ENCODE data around the gene KRTAP4-16.
"Not testable (repeated sequence)": the region's sequence is repeated elsewhere in the genome, so short reads cannot be mapped to it uniquely, and the experiment has no call there.

The KRTAP4-16 gene

GRCh38 chr17:41118721-41119120 lies 16.7 kb upstream of the KRTAP4-16 start:
- DNase-seq, result no peak

DNA sequence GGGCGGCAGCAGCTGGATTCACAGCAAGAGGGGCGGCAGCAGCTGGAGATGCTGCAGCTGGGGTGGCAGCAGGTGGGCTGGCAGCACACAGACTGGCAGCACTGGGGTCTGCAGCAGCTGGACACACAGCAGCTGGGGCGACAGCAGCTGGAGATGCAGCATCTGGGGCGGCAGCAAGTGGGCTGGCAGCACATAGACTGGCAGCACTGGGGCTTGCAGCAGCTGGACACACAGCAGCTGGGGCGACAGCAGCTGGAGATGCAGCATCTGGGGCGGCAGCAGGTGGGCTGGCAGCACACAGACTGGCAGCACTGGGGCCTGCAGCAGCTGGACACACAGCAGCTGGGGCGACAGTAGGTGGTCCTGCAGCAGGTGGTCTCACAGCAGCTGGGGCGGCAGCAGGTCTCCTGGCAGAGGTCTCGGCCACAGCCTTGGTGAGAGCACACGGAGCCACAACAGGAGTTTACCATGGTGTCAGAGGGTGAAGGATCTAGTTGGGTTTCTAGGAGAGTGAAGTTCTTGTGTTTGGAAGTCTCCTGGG lies 15.9 kb upstream of the KRTAP4-16 start, which contains the start of gene KRTAP4-11:
TSS of gene KRTAP4-11 (minus strand) at position 528 of the 541 bp plus-strand sequence. CDS start at position 470, 58 bp downstream.
- DNase-seq, result not testable (repeated sequence)

- no peak for DNase-seq
Observed at GRCh38 chr17:41116297-41116696, 14.3 kb upstream of the KRTAP4-16 start.

DNA sequence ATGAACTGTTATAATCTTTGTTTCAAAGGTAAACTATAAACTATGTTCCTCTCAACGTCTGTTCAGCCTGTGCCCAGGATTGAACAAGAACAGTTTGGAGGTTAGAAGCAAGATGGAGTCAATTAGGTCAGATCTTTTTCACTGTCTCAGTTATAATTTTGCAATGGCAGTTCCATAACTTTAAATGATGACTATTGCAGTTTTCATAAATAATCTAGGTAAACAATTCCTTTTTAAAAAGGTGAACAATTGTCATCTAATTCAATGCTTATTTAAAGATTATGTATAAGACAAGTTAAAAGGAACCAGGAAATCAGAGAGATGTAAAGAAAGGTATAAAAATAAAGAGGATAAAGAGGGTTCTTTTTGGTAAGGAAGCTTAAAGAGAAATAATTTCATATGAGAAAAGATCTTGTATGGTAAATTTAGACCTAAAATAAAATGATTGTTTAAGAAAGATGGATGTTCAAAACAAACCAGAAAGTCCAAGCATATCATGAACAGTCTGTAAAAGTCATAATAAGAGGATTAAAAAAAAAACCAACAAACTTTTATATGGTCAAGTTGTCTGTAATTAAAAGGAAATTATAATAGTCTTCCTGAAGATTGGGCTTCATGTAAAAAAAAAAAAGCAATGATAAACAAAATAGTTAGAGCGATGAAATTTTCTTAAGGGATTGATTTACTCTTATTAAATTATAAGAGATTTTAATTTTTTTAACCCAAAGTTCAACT lies 9.3 kb upstream of the KRTAP4-16 start:
- DNase-seq, result no peak

DNA sequence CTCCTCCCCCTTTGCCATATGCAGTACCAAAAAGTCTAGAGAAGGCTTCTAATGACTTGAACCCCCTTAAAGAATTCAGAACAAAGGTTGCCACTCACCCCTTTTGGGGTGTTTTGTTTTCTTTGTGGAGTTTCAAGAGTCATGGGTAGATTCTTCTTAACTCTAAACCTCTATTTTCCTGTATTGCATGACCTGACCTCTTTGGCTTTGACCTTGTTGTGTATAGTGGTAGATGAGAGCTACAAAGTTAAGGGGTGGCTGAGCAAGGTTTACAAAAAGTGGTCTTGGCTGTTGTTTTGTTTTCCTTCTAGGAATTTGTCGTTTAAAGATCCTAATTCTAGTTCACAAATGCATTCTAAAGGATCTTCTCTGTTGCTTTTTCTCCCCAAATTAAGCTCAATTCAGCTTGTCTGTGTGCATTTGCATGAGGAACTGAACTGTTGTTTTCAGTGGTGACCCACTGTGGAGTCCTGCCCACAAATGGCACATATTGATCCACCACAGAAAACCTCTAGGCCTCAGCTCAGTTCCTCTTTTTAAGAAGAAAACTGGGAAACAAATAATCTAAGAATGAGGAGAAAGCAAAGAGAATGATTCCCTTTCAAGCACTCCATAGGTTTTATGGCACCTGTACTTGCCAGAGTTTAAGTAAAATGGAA lies 6.8 kb upstream of the KRTAP4-16 start:
- DNase-seq, result not testable (repeated sequence)

- no peak for DNase-seq
Observed at GRCh38 chr17:41107941-41108450, 6.0 kb upstream of the KRTAP4-16 start.

DNA sequence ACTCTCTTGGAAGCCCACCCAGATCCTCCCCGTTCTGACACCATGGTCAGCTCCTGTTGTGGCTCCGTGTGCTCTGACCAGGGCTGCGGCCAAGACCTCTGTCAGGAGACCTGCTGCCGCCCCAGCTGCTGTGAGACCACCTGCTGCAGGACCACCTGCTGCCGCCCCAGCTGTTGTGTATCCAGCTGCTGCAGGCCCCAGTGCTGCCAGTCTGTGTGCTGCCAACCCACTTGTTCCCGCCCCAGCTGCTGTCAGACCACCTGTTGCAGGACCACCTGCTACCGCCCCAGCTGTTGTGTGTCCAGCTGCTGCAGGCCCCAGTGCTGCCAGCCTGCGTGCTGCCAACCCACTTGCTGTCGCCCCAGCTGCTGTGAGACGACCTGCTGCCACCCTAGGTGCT lies 3.3 kb upstream of the KRTAP4-16 start, which contains the start of gene KRTAP4-9:
TSS of gene KRTAP4-9 (plus strand) at position 43 of the 400 bp plus-strand sequence. CDS start at position 43, 0 bp downstream.
- not testable (repeated sequence) for DNase-seq

DNA sequence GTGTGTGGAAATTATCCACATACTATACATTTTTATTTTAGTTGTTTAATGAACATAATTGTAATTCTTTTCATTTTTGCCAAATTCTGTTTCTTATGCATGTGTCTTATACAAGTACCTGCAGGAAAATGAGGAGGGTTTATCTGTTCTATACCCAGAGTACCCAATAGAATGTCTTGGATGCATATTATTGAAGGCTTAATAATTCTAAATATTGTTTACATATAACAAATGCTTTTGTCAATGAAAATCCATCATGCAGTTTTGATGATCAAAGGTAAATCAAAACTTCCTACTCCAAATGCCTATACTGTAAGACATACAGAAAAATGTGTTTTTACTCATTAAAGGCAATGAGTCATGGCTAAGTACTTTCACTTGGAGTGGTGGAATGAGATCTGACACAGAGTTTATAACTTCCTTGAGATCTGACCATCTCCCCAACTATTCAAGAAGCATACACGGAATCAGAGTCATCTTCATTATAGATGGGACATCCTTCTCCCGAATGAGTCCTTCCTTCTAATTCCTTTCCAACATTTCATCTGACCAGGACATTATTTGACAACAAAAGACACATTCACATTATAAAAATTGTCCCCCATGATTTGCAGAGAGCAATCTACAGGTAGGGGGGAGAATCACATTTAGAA lies 2.5 kb upstream of the KRTAP4-16 start:
- not testable (repeated sequence) for DNase-seq

GRCh38 chr17:41103896-41104295 lies 1.9 kb upstream of the KRTAP4-16 start:
- DNase-seq, result no peak

DNA sequence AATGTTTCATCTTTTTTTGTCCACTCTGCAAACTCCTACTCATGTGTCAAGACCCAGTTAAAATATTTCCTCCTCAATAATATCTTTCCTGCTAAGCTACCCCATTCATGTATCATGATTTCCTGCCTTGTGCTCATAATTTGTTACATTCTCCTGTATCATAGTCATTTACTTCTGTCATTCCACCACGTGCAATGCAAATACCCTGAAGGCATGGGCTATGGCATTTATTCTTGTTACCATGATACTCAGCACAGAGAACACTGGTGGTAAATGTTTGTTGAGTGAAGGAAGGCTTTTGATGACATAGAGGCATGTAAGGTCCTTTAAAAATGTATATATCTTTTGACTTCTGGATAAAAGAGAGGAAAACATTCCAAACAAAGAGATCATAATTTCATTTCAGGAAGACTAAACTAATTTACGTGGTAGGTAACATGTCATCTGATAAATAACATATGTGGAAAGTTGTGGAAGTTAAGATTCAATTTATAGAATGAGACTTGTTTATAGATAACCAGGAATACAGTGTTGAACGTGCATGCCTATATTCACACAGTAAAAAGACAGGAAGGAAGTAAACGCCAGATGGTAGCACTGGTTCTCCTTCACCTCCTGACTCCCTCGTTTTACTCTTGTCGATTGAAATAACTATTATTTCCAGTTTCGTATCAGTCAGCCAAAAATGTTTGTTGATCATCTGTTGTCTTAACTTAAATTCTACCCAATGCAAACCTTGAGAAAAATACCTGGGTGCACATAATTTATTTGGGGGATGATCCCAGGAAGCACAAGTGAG lies 2.1 kb downstream of the KRTAP4-16 start:
- not testable (repeated sequence) for DNase-seq

DNA sequence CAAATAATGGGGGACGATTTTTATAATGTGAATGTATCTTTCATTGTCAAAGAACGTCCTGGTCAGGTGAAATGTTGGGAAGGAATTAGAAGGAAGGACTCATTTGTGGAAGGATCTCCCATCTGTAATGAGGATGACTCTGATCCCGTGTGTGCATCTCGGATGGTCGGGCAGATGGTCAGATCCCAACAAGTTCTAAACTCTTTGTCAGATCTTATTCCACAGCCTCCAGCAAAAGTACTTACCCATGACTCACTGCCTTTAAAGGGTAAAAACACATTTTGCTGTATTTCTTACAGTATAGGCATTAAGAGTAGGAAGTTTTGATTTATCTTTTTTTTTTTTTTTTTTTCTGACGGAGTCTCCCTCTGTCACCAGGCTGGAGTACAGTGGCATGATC lies 3.5 kb downstream of the KRTAP4-16 start:
- no peak for DNase-seq

GRCh38 chr17:41098042-41098441 lies 4.0 kb downstream of the KRTAP4-16 start, which contains the start of gene KRTAP4-8:
Gene KRTAP4-8, minus strand, starts transcription at chr17:41098142. Its CDS starts 58 bp downstream, at chr17:41098084.
- DNase-seq, result no peak

DNA sequence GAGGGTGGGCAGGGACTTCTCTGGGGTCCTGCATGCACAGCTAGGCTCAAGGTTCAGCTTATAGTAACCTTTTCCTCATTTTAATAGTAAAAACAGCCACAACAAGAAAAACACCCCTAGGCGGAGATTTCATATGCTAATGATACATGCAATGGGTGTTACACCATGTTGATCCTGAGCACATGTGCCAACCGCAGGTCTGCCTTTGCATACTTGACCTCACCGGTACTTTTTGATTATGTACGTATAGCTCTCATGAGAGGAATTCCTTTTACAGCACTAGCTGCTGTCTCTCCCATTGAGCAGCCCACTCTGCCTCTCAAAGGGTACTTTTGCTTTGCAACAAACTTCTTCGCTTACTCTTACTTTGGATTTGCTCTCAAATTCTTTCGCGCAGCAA lies 6.0 kb downstream of the KRTAP4-16 start:
- no peak for DNase-seq

DNA sequence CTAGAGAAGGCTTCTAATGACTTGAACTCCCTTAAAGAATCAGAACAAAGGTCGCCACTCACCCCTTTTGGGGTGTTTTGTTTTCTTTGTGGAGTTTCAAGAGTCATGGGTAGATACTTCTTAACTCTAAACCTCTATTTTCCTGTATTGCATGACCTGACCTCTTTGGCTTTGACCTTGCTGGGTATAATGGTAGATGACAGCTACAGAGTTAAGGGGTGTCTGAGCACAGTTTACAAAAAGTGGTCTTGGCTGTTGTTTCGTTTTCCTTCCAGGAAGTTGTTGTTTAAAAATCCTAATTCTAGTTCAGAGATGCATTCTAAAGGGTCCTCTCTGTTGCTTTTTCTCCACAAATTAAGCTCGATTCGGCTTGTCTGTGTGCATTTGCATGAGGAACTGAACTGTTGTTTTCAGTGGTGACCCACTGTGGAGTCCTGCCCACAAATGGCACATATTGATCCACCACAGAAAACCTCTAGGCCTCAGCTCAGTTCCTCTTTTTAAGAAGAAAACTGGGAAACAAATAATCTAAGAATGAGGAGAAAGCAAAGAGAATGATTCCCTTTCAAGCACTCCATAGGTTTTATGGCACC lies 13.2 kb downstream of the KRTAP4-16 start:
- not testable (repeated sequence) for DNase-seq

DNA sequence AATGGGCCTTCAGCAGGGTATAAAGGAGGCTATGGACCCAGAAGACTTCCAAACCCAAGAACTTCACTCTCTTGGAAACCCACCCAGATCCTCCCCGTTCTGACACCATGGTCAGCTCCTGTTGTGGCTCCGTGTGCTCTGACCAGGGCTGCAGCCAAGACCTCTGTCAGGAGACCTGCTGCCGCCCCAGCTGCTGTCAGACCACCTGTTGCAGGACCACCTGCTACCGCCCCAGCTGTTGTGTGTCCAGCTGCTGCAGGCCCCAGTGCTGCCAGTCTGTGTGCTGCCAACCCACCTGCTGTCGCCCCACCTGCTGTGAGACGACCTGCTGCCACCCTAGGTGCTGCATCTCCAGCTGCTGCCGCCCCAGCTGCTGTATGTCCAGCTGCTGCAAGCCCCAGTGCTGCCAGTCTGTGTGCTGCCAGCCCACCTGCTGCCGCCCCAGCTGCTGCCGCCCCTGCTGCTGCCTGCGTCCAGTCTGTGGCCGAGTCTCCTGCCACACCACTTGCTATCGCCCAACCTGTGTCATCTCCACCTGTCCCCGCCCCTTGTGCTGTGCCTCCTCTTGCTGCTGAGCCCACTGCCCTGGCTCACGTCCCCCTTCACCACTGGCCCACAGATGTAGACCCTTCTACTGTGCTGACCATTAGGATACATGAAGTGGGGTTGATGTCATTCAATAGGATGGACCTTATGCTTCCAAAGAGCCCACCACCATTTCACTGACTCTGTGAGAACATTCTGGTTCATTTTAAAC lies 17.7 kb downstream of the KRTAP4-16 start, which contains the start of gene KRTAP4-7:
TSS of gene KRTAP4-7 (plus strand) at position 51 of the 757 bp plus-strand sequence. CDS start at position 108, 57 bp downstream.
- not testable (repeated sequence) for DNase-seq

GRCh38 chr17:41083427-41083826 lies 18.6 kb downstream of the KRTAP4-16 start:
- DNase-seq, result not testable (repeated sequence)

DNA sequence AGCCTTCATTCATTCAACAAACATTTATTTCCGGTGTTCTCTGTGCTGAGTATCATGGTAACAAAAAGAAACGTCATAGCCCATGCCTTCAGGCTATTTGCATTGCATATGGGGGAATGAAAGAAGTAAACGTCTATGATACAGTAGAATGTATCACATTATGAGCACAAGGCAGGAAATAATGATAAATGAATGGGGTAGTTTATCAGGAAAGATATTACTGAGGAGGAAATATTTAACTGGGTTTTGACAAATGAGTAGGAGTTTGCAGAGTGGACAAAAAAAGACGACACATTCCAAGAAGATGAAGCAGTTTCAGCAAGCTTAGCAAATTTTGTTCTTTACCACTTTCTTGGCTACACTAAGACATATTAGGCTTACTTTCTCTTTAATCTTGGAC lies 19.4 kb downstream of the KRTAP4-16 start:
- DNase-seq, result no peak

DNA sequence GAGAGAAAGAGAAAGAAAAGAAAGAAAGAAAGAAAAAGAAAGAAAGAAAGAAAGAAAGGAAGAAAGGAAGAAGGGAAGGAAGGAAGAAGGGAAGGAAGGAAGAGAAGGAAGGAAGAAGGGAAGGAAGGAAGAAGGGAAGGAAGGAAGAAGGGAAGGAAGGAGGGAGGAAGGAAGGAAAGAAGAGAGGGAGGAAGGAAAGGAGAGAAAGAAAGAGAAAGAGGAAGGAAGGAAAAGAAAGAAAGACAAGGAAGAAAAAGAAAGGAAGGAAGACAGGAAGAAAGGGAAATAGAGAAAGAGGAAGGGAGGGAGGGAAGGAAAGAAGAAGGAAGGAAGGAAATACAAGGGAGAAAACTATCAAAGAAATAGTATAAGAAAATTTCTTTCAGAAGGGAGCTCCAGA lies 25.2 kb downstream of the KRTAP4-16 start:
- no peak for DNase-seq

DNA sequence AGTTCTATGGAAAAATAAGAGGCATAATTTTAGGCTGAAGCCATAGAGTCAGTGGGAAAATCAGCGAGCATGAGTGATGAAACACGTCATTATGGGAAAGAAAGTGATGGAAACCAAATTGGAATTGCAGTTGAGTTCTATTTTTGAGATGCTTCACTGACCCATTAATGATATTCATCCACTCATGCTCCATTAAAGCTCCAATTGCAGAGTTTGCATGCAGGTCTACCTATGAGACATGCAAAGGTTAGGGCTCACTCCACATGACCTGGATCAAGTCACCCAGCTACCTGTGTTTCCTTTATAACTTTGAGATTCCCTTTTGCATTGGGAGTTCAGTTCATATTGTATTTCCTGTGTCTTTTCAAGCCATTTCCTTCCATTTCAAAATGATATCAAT lies 28.3 kb downstream of the KRTAP4-16 start:
- DNase-seq, result no peak

DNA sequence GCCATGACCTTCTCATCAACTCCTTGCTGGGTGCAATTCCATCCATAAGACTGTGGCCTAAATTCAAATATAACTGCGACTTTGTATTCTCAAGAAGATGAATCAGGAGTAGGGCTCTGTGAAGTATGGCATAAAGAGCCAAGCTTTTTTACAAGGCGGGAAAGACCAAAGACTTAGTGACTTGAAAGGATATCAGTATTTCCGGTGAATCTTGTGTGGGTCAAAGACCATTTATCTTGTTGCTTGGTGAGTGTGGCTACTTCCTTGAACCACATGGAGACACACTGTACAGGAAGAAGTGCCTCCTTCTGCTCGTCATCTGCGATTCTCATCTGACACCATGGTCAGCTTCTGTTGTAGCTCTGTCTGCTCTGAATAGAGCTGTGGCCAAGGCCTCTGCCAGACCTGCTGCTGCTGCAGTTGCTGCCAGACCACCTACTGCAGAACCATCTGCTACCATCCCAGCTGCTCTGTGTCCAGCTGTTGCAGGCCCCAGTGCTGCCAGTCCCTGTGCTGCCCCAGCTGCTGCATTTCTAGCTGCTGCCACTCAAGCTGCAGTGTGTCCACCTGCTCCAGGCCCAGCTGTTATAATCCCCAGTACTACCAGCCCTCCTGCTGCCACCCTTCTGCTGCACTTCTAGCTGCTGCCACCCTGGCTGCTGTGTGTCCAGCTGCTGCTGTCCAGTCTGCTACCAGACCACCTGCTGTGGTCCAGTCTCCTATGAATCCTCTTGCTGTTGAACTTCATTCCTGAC lies 30.2 kb downstream of the KRTAP4-16 start:
- no peak for DNase-seq

Data from SIG-M5 (cell line).